Stimulated activated CD4-positive, alpha-beta T cell treated with anti-CD3 and anti-CD28 coated beads, Interleukin-4, amount 100 ng/mL, for 1 hour (primary cell): ENCODE results near the gene HMGN2.
A peak's percentile ranks its signal among the peaks of the same experiment; 100 is the strongest.

ENCODE experiments used
- DNase-seq: peaks from one replicate; pipeline ENCODE4 v3.0.0-alpha.2; 2020

The HMGN2 gene

GRCh38 chr1:26472320-26472900, at the start of gene HMGN2:
Gene HMGN2 (plus strand): TSS chr1:26472440. CDS start chr1:26472613, 173 bp downstream.
- DNase-seq: peak; percentile 91

- no peak for DNase-seq
These were observed 42.5 kb upstream of the HMGN2 start for GRCh38 chr1:26429721-26430120.

GRCh38 chr1:26431979-26432695, 40.1 kb upstream of the HMGN2 start, which contains the start of gene DHDDS:
Gene DHDDS (plus strand): TSS chr1:26432321. CDS start chr1:26432946, 625 bp downstream.
- peak; percentile 99 for DNase-seq

GRCh38 chr1:26432793-26433192, 39.4 kb upstream of the HMGN2 start:
- no peak for DNase-seq

- no peak for DNase-seq
These were observed 38.0 kb upstream of the HMGN2 start for GRCh38 chr1:26434161-26434752.

- DNase-seq: no peak
These were observed 34.2 kb upstream of the HMGN2 start for GRCh38 chr1:26438041-26438440.

GRCh38 chr1:26440259-26440658, 32.0 kb upstream of the HMGN2 start:
- DNase-seq: no peak

GRCh38 chr1:26449868-26450267, 22.4 kb upstream of the HMGN2 start:
- DNase-seq: no peak

- no peak for DNase-seq
These were observed 21.3 kb upstream of the HMGN2 start for GRCh38 chr1:26450908-26451307.

GRCh38 chr1:26452459-26453183, 19.6 kb upstream of the HMGN2 start:
- DNase-seq: no peak

- no peak for DNase-seq
These were observed 13.1 kb upstream of the HMGN2 start for GRCh38 chr1:26459148-26459547.

GRCh38 chr1:26459573-26460031, 12.6 kb upstream of the HMGN2 start:
- no peak for DNase-seq

- no peak for DNase-seq
These were observed 3.3 kb upstream of the HMGN2 start for GRCh38 chr1:26468911-26469310.

GRCh38 chr1:26469558-26469957, 2.7 kb upstream of the HMGN2 start:
- DNase-seq: no peak

- no peak for DNase-seq
These were observed 1.3 kb upstream of the HMGN2 start for GRCh38 chr1:26470878-26471497.

- DNase-seq: peak; percentile 43
These were observed 531 bp upstream of the HMGN2 start for GRCh38 chr1:26471498-26472319.

GRCh38 chr1:26472901-26473845, 933 bp downstream of the HMGN2 start:
- peak; percentile 95 for DNase-seq

GRCh38 chr1:26474818-26475217, 2.6 kb downstream of the HMGN2 start:
- DNase-seq: no peak

- DNase-seq: no peak
These were observed 3.7 kb downstream of the HMGN2 start for GRCh38 chr1:26475989-26476388.

- no peak for DNase-seq
These were observed 4.7 kb downstream of the HMGN2 start for GRCh38 chr1:26476958-26477357.
